Activated CD4-positive, alpha-beta memory T cell treated with anti-CD3 and anti-CD28 coated beads, Interleukin-2, amount 10 ng/mL, durations not matched to agents 7 days and 5 days (primary cell): ENCODE data around the gene PIM1. TPM values are rescaled to one million over a fixed set of nuclear protein-coding genes. Genes with fewer than 3 reads are reported as not detected.
A peak's percentile ranks its signal among the peaks of the same experiment; 100 is the strongest.
"Not testable (repeated sequence)": the region's sequence is repeated elsewhere in the genome, so short reads cannot be mapped to it uniquely, and the experiment has no call there.

Source experiments
- CTCF ChIA-PET: fragments of 350-600 bp; sonication (Branson Sonifier 250); formaldehyde crosslinking; loops from one replicate; lab custom pipeline; 2021; ENCODE audit warnings: antibody characterized with exemption, inconsistent platforms; lab: Charles Lee
- POLR2A ChIA-PET: fragments of 350-600 bp; sonication (Branson Sonifier 250); formaldehyde crosslinking; loops from one replicate; lab custom pipeline; 2021; ENCODE audit warnings: antibody characterized with exemption; lab: Charles Lee
- DNase-seq: peaks from one replicate; pipeline ENCODE4 v3.0.0-alpha.2; 2020
- H3K27ac Mint-ChIP-seq: one replicate; pipeline ENCODE4 v1.8.0; 2021; ENCODE audit warnings: mild to moderate bottlenecking, mixed read lengths
- H3K27me3 Mint-ChIP-seq: one replicate; pipeline ENCODE4 v1.8.0; 2021; ENCODE audit warnings: mixed read lengths
- H3K36me3 Mint-ChIP-seq: one replicate; pipeline ENCODE4 v1.8.0; 2021; ENCODE audit warnings: low read depth, mixed read lengths
- H3K4me1 Mint-ChIP-seq: one replicate; pipeline ENCODE4 v1.8.0; 2021; ENCODE audit warnings: mixed read lengths
- H3K4me3 Mint-ChIP-seq: one replicate; pipeline ENCODE4 v1.8.0; 2021; ENCODE audit warnings: mild to moderate bottlenecking, mixed read lengths
- H3K9me3 Mint-ChIP-seq: one replicate; pipeline ENCODE4 v1.8.0; 2021; ENCODE audit warnings: mixed read lengths
- total RNA-seq, 2 experiments: library from RNA; stranded (reverse); gene quantifications; one replicate each; pipeline ENCODE4 v1.2.3, GENCODE V29; 2021

The PIM1 gene
- total RNA-seq, 2 experiments from 2014 or later: 497 to 505 TPM

- POLR2A ChIA-PET: interaction anchor here (0.7 to 5.5 kb wide), 13 partner anchors 8 to 165 kb away, joined by 3 to 61 read pairs (median 5); partner anchors contain the start of gene PIM1
- H3K9me3 Mint-ChIP-seq: peaks cover 9% of the 10 kb centered on the region
- H3K27ac Mint-ChIP-seq: peak overlapping the region; percentile 78
Measured at GRCh38 chr6:37187321-37188022, 17.5 kb downstream of the PIM1 start.

GRCh38 chr6:37188962-37189510, 19.1 kb downstream of the PIM1 start:
- POLR2A ChIA-PET: interaction anchor here (0.7 to 5.5 kb wide), 12 partner anchors 12 to 167 kb away, joined by 3 to 61 read pairs (median 4); partner anchors contain the start of genes PIM1, TBC1D22B and TMEM217
- Mint-ChIP-seq H3K36me3 (peaks cover 19% of the 10 kb centered on the region), H3K27ac (peak overlapping the region; percentile 70), H3K4me3 (no peak overlapping the region), H3K27me3 (no peaks in the 10 kb centered on the region), H3K9me3 (peaks cover 9% of the 10 kb centered on the region), H3K4me1 (peaks cover 68% of the 10 kb centered on the region)
- CTCF ChIA-PET: interaction anchor here (0.6 to 5.4 kb wide), 12 partner anchors 8 to 171 kb away, joined by 3 to 56 read pairs (median 8); no protein-coding TSS in a partner anchor
- DNase-seq: no peak

More at GRCh38 chr6:37187321-37188022, 17.5 kb downstream of the PIM1 start:
- no peak for DNase-seq
- H3K36me3 Mint-ChIP-seq: peaks cover 19% of the 10 kb centered on the region
- CTCF ChIA-PET: interaction anchor here (0.6 to 5.4 kb wide), 12 partner anchors 10 to 422 kb away, joined by 3 to 56 read pairs (median 6); no protein-coding TSS in a partner anchor
- H3K4me1 Mint-ChIP-seq: peaks cover 69% of the 10 kb centered on the region
- H3K4me3 Mint-ChIP-seq: no peak overlapping the region
- no peaks in the 10 kb centered on the region for H3K27me3 Mint-ChIP-seq

- Mint-ChIP-seq H3K4me3 (no peak overlapping the region), H3K27me3 (no peaks in the 10 kb centered on the region), H3K9me3 (peaks cover 9% of the 10 kb centered on the region), H3K36me3 (peaks cover 23% of the 10 kb centered on the region), H3K27ac (peak overlapping the region; percentile 67), H3K4me1 (peaks cover 71% of the 10 kb centered on the region)
- POLR2A ChIA-PET: interaction anchor here (0.6 to 5.5 kb wide), 12 partner anchors 9 to 172 kb away, joined by 3 to 61 read pairs (median 5); partner anchors contain the start of gene TBC1D22B
- no peak for DNase-seq
- CTCF ChIA-PET: interaction anchor here (0.7 to 5.4 kb wide), 9 partner anchors 10 to 172 kb away, joined by 3 to 56 read pairs (median 7); no protein-coding TSS in a partner anchor
Measured at GRCh38 chr6:37190159-37190535, 20.2 kb downstream of the PIM1 start.

GRCh38 chr6:37192666-37193065, 22.7 kb downstream of the PIM1 start:
- CTCF ChIA-PET: interaction anchor here (0.7 to 2.9 kb wide), 3 partner anchors 171 to 180 kb away, joined by 4 to 13 read pairs (median 8); no protein-coding TSS in a partner anchor
- POLR2A ChIA-PET: interaction anchor here (0.7 to 3.5 kb wide), 4 partner anchors 9 to 61 kb away, joined by 3 to 17 read pairs (median 4); no protein-coding TSS in a partner anchor
- H3K36me3 Mint-ChIP-seq: peaks cover 12% of the 10 kb centered on the region
- H3K4me1 Mint-ChIP-seq: peaks cover 47% of the 10 kb centered on the region
- no peak overlapping the region for H3K27ac Mint-ChIP-seq
- DNase-seq: no peak
- H3K27me3 Mint-ChIP-seq: no peaks in the 10 kb centered on the region
- H3K4me3 Mint-ChIP-seq: no peak overlapping the region
- no peaks in the 10 kb centered on the region for H3K9me3 Mint-ChIP-seq

GRCh38 chr6:37194886-37195285, 24.9 kb downstream of the PIM1 start:
- peak overlapping the region; percentile 66 for H3K27ac Mint-ChIP-seq
- not testable (repeated sequence) for H3K36me3 Mint-ChIP-seq, H3K9me3 Mint-ChIP-seq, DNase-seq, H3K4me3 Mint-ChIP-seq, H3K27me3 Mint-ChIP-seq
- ChIA-PET POLR2A (interaction anchor here (0.7 to 3.5 kb wide), 8 partner anchors 8 to 145 kb away, joined by 3 to 17 read pairs (median 4); partner anchors contain the start of gene PIM1), CTCF (interaction anchor here (0.9 to 2.9 kb wide), 8 partner anchors 11 to 177 kb away, joined by 3 to 19 read pairs (median 6); no protein-coding TSS in a partner anchor)
- peaks cover 31% of the 10 kb centered on the region for H3K4me1 Mint-ChIP-seq

GRCh38 chr6:37196451-37196850, 26.5 kb downstream of the PIM1 start:
- H3K4me1 Mint-ChIP-seq: peaks cover 37% of the 10 kb centered on the region
- not testable (repeated sequence) for H3K9me3 Mint-ChIP-seq, H3K27me3 Mint-ChIP-seq, H3K36me3 Mint-ChIP-seq, H3K27ac Mint-ChIP-seq, H3K4me3 Mint-ChIP-seq, DNase-seq
- ChIA-PET CTCF (interaction anchor here (1.9 to 3.4 kb wide), 2 partner anchors 9 to 12 kb away, joined by 9 to 23 read pairs; no protein-coding TSS in a partner anchor), POLR2A (interaction anchor here (1.5 to 17.3 kb wide), 2 partner anchors 10 to 20 kb away, joined by 3 to 525 read pairs; partner anchors contain the start of gene PIM1)

- Mint-ChIP-seq H3K9me3 (no peaks in the 10 kb centered on the region), H3K4me1 (peaks cover 43% of the 10 kb centered on the region), H3K27me3 (no peaks in the 10 kb centered on the region), H3K36me3 (no peaks in the 10 kb centered on the region), H3K4me3 (no peak overlapping the region), H3K27ac (no peak overlapping the region)
- DNase-seq: no peak
- CTCF ChIA-PET: interaction anchor here (1.1 to 17.3 kb wide), 6 partner anchors 9 to 315 kb away, joined by 3 to 786 read pairs (median 10); no protein-coding TSS in a partner anchor
- POLR2A ChIA-PET: interaction anchor here (0.8 to 17.3 kb wide), 3 partner anchors 24 to 178 kb away, joined by 3 to 525 read pairs (median 4); partner anchors contain the start of gene PIM1
Measured at GRCh38 chr6:37200085-37200484, 30.1 kb downstream of the PIM1 start.

- H3K4me1 Mint-ChIP-seq: peaks cover 55% of the 10 kb centered on the region
- H3K9me3 Mint-ChIP-seq: no peaks in the 10 kb centered on the region
- H3K27me3 Mint-ChIP-seq: no peaks in the 10 kb centered on the region
- ChIA-PET CTCF (interaction anchor here (0.9 to 17.3 kb wide), 4 partner anchors 8 to 177 kb away, joined by 5 to 786 read pairs (median 10); no protein-coding TSS in a partner anchor), POLR2A (interaction anchor here (0.7 to 17.3 kb wide), 5 partner anchors 12 to 151 kb away, joined by 3 to 525 read pairs (median 3); partner anchors contain the start of gene PIM1)
- no peak overlapping the region for H3K4me3 Mint-ChIP-seq
- peak overlapping the region; percentile 78 for H3K27ac Mint-ChIP-seq
- no peak for DNase-seq
- no peaks in the 10 kb centered on the region for H3K36me3 Mint-ChIP-seq
Measured at GRCh38 chr6:37201726-37202125, 31.8 kb downstream of the PIM1 start.

- ChIA-PET CTCF (interaction anchor here (1.1 to 17.3 kb wide), 4 partner anchors 14 to 178 kb away, joined by 4 to 786 read pairs (median 16); partner anchors contain the start of gene PIM1), POLR2A (interaction anchor here (1.0 to 17.3 kb wide), 4 partner anchors 13 to 152 kb away, joined by 3 to 525 read pairs (median 4); partner anchors contain the start of gene PIM1)
- H3K4me3 Mint-ChIP-seq: no peak overlapping the region
- peak overlapping the region; percentile 78 for H3K27ac Mint-ChIP-seq
- DNase-seq: no peak
- H3K36me3 Mint-ChIP-seq: no peaks in the 10 kb centered on the region
- no peaks in the 10 kb centered on the region for H3K27me3 Mint-ChIP-seq
- H3K4me1 Mint-ChIP-seq: peaks cover 67% of the 10 kb centered on the region
- H3K9me3 Mint-ChIP-seq: no peaks in the 10 kb centered on the region
Measured at GRCh38 chr6:37202788-37203491, 33.0 kb downstream of the PIM1 start.

GRCh38 chr6:37204014-37204751, 34.2 kb downstream of the PIM1 start:
- Mint-ChIP-seq H3K27me3 (no peaks in the 10 kb centered on the region), H3K4me3 (no peak overlapping the region), H3K27ac (peak overlapping the region; percentile 45), H3K36me3 (no peaks in the 10 kb centered on the region), H3K9me3 (no peaks in the 10 kb centered on the region), H3K4me1 (peaks cover 75% of the 10 kb centered on the region)
- ChIA-PET CTCF (interaction anchor here (1.3 to 17.3 kb wide), 5 partner anchors 15 to 180 kb away, joined by 3 to 786 read pairs (median 23); partner anchors contain the start of gene PIM1), POLR2A (interaction anchor here (1.9 to 17.3 kb wide), 3 partner anchors 17 to 154 kb away, joined by 8 to 525 read pairs (median 144); partner anchors contain the start of gene PIM1)
- no peak for DNase-seq
